ACC112 (cell line): ENCODE measurements around the gene SYNDIG1.

Source experiments
- H2AFZ ChIP-seq: fragments of 200-600 bp; sonication (generic); one replicate; pipeline ENCODE4 v1.6.0; 2017; ENCODE audit warnings: antibody characterized with exemption, low read length; ENCODE audit not compliant: unreplicated experiment
- H3K27ac ChIP-seq: fragments of 200-600 bp; sonication (generic); 2 replicates; pipeline ENCODE4 v1.5.1; 2014; ENCODE audit warnings: low read depth, mild to moderate bottlenecking, antibody characterized with exemption, low read length, moderate library complexity
- H3K27me3 ChIP-seq: fragments of 200-600 bp; sonication (generic); 2 replicates; pipeline ENCODE4 v1.6.1; 2014; ENCODE audit warnings: mild to moderate bottlenecking, antibody characterized with exemption, low read length, moderate library complexity, mixed read lengths; ENCODE audit not compliant: insufficient read depth
- H3K36me3 ChIP-seq: fragments of 200-600 bp; sonication (generic); 2 replicates; pipeline ENCODE4 v1.6.1; 2016; ENCODE audit warnings: mild to moderate bottlenecking, antibody characterized with exemption, low read length, moderate library complexity, mixed read lengths; ENCODE audit not compliant: insufficient read depth
- H3K4me1 ChIP-seq: fragments of 200-600 bp; sonication (generic); one replicate; pipeline ENCODE4 v1.6.1; 2016; ENCODE audit warnings: low read length, mixed read lengths; ENCODE audit not compliant: insufficient read depth, unreplicated experiment, control insufficient read depth
- H3K4me3 ChIP-seq: fragments of 200-600 bp; sonication (generic); 2 replicates; pipeline ENCODE4 v1.5.1; 2014; ENCODE audit warnings: mild to moderate bottlenecking, low read depth, low read length
- H3K79me2 ChIP-seq: fragments of 200-600 bp; sonication (generic); one replicate; pipeline ENCODE4 v1.6.0; 2016; ENCODE audit warnings: low read length; ENCODE audit not compliant: control insufficient read depth, unreplicated experiment, insufficient read depth

Gene SYNDIG1

DNA sequence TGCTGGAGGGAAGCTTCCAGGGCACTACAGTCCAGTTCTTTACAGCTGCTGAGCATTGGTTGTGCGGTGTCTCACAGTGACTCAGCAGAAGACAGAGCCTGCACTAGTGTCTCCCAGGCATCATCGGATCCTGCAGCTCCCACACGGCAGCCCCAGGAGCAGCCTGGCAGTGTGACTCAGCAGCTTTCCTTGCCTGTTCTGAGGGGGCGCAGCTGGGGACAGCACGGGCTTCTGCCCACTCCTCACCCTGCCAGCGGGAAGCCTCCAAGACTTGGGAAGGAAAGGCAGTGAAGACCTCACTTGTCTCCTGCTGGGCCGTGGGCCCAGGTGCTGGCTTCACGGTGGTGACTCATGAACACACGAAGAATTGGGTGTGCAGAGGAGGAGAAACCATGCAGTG, 165.4 kb downstream of the SYNDIG1 start:
- Histone ChIP-seq H3K79me2 (no peaks in the 10 kb centered on the region), H3K4me3 (no peak overlapping the region), H3K4me1 (peaks cover 12% of the 10 kb centered on the region), H2AFZ (peak overlapping the region; percentile 75), H3K27me3 (no peaks in the 10 kb centered on the region), H3K36me3 (no peaks in the 10 kb centered on the region), H3K27ac (peak overlapping the region; percentile 48)

DNA sequence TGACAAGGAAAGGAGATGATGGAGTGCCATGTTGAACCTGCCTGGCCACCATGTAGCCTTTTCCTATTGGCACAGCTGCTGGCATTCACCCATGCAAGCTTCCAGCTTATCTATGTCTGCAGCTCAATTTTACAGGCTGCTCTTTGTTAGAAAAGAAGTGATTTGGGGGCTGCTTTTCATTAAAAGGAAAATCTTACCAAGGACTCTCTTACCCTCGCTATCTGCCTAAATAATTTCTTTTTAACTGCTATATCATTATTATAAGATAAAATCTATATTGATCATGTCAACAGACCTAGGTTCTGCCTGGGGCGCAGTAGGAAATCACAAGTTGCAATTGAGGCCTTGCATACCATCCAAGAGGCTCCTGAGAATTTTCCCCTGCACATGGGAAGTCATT, 167.2 kb downstream of the SYNDIG1 start:
- Histone ChIP-seq H3K4me3 (no peak overlapping the region), H3K4me1 (peaks cover 12% of the 10 kb centered on the region), H3K79me2 (no peaks in the 10 kb centered on the region), H3K36me3 (no peaks in the 10 kb centered on the region), H2AFZ (no peak overlapping the region), H3K27ac (no peak overlapping the region), H3K27me3 (no peaks in the 10 kb centered on the region)

DNA sequence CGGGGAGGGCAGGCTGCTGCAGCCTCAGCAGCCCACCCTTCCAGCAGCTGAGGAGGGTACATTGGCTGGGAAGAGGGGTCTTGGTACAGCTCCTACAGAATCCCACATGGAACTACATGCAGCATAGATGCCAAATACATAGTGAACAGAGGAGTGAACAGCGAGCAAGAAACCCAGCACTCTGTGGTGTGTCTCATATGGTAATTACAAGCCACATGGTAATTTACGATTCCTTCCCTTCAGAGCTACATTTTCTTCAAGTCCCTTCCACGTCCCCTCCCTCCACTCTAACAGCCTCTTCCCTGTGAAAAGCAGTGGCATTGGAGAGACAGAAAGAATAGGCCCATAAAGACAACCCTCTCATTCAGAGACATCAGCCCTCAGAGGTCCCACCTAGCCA, 167.7 kb downstream of the SYNDIG1 start:
- Histone ChIP-seq H2AFZ (no peak overlapping the region), H3K27me3 (no peaks in the 10 kb centered on the region), H3K4me3 (no peak overlapping the region), H3K79me2 (no peaks in the 10 kb centered on the region), H3K4me1 (peaks cover 12% of the 10 kb centered on the region), H3K36me3 (no peaks in the 10 kb centered on the region), H3K27ac (no peak overlapping the region)

DNA sequence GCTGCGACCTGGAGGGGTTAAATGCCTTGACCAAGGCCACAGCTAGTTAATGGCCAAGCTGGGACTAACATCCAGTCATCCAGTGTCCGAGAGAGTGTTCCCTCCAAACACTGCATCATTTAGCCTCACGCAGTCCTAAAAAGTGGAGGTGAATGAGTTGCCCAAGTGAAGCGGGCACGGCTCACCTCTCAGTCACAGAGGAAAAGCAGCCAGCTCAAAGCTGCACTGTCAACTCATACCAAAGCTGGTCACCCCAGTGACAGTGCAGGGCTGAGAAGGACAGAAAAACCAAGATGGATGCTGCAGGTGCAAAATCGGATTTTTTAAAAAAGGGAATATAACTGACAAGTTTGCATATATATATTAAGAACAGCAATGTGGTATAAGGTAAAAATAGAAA, 168.5 kb downstream of the SYNDIG1 start:
- Histone ChIP-seq H3K4me1 (peaks cover 12% of the 10 kb centered on the region), H2AFZ (no peak overlapping the region), H3K27me3 (no peaks in the 10 kb centered on the region), H3K27ac (no peak overlapping the region), H3K79me2 (no peaks in the 10 kb centered on the region), H3K4me3 (no peak overlapping the region), H3K36me3 (no peaks in the 10 kb centered on the region)

DNA sequence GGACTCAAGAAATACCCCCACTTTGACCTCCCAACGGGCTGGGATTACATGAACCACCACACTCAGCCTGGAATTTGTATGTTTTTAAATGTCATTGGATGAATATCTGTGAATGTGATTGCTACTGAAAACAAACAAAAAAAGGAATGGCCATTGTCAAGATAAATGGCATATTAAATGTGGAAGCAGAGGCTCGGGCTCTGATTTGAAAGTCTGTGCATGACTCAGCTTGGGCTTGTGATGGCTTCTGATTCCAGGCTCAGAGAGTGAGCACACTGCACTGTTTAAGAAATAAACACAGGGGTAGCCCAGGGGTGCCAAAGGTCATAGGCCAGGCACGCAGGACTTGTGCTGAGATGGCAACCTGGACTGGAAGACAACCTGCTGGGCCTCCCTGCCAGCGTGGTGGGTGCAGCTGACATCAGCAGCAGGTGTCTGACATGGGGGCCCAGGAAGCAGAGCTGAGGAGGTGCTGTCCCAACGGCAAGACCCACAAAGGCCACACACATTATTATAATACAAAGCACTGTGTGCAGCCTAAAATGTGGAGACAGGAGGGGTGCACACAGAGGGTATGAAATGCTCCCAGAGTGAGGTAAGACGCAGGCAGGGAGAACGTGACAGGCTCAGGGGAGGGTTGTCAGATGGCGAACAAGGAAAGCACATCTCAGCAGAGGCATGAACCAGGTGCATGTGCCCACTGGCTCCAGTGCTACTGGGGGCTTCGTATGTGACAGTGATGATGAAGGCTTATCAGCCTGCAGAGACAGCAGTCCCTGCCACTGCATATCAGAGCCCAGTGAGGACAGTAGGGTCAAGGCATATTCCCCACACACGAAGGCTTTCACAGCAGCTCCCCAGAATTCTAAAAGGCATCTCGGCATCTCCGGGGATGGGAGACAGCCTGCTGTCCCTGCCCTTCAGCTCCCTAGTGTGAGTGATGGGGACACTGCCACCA, 169.4 kb downstream of the SYNDIG1 start:
- no peak overlapping the region for H3K4me3 ChIP-seq
- no peak overlapping the region for H3K27ac ChIP-seq
- no peaks in the 10 kb centered on the region for H3K36me3 ChIP-seq
- no peaks in the 10 kb centered on the region for H3K27me3 ChIP-seq
- H3K4me1 ChIP-seq: peaks cover 12% of the 10 kb centered on the region
- no peaks in the 10 kb centered on the region for H3K79me2 ChIP-seq
- no peak overlapping the region for H2AFZ ChIP-seq

DNA sequence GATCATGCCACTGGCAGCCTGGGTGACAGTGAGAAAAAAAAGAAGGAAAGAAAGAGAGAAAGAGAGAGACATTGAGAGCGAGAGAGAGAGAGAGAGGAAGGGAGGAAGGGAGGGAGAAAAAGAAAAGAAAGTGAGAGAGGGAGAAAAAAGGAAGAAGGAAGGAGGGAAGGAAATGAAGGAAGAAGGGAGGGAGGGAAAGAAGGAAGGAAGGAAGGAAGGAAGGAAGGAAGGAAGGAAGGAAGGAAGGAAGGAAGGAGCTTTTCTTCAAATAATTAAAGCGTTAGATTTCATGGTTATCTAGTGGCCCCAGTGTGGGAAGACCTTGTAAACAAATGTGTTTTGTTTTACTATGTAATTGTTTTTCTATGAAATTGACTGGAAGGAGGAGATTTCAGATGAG, 170.8 kb downstream of the SYNDIG1 start:
- no peak overlapping the region for H2AFZ ChIP-seq
- H3K36me3 ChIP-seq: no peaks in the 10 kb centered on the region
- no peaks in the 10 kb centered on the region for H3K4me1 ChIP-seq
- no peaks in the 10 kb centered on the region for H3K27me3 ChIP-seq
- H3K27ac ChIP-seq: no peak overlapping the region
- no peaks in the 10 kb centered on the region for H3K79me2 ChIP-seq
- no peak overlapping the region for H3K4me3 ChIP-seq

DNA sequence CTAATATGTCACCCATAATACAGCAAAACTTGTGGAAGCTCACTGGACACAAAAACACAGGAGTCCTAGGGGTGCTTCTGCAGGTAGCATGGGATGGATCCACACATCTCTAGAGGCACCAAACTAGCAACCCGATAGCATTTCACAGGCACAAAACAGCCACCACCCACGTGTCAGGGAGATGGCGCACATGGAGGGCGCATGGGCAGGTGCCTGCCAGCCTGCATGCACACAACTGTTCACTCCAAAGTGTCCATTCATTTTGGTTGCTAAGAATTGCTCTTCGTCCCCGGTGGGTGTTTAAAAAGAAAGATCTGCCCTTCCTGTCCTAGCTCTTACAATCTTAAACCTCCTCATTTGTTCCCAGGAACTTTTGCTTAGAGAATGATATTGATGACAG, 171.3 kb downstream of the SYNDIG1 start:
- Histone ChIP-seq H3K4me3 (no peak overlapping the region), H2AFZ (no peak overlapping the region), H3K27ac (no peak overlapping the region), H3K79me2 (no peaks in the 10 kb centered on the region), H3K4me1 (no peaks in the 10 kb centered on the region), H3K36me3 (no peaks in the 10 kb centered on the region), H3K27me3 (no peaks in the 10 kb centered on the region)

DNA sequence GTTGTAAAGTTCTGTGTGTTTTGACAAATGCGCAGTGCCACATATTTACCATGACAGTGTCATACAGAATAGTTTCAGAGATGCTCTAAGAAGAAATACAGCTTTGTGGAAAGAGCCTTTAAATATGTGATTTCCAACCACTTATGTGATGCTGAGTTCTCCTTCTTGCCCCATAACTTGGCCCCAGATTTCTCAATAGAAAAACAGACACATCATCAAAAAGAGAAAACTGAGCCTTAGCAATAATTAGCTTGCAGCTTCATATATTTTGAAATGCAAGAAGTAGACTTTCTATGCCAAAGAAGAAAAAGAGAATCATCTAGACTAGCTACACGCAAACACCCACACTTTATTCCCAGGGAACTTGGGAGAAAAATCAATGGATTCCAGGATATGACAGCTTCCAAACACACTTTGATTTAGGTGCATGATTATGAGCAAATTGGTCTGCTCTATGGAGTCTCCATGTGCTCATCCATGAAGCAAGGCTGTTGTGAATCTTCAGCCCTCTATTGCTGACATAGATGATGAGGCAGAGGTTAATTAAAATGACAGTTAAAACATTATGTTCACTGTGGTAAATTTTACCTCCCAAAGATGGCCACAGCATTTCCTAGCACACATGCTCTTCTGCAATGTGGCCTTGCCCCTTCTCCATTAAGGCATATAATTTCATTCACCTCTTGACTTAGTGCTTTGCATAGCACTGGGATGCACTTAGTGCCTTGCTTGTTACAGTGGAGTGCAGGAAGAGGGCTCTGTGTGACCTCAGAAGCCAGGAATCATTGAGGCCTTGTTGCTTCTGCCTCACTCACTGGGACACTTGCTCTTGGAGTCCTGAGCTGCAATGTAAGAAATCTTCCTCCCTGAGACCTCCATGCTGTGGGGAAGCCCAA, 174.6 kb downstream of the SYNDIG1 start:
- Histone ChIP-seq H3K79me2 (no peaks in the 10 kb centered on the region), H3K27me3 (no peaks in the 10 kb centered on the region), H3K36me3 (no peaks in the 10 kb centered on the region), H3K4me1 (no peaks in the 10 kb centered on the region), H3K27ac (no peak overlapping the region), H2AFZ (no peak overlapping the region), H3K4me3 (no peak overlapping the region)

DNA sequence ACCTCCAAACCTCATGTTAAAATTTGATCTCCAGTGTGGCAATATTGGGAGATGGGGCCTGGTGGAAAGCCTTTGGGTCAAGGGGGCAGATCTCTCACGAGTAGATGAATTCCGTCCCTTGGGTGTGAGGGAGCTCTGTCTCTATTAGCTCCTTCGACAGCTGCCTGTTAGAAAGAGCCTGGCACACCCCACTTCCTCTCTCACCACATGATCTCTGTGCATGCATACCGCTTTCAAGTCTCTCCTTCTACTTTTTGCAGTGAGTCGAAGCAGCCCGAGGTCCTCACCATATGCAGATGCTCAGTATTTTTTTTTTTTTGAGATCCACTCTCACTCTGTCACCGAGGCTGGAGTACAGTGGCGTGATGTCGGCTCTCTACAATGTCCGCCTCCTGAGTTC, 176.9 kb downstream of the SYNDIG1 start:
- Histone ChIP-seq H3K36me3 (no peaks in the 10 kb centered on the region), H3K4me3 (no peak overlapping the region), H2AFZ (no peak overlapping the region), H3K27me3 (no peaks in the 10 kb centered on the region), H3K4me1 (peaks cover 19% of the 10 kb centered on the region), H3K27ac (no peak overlapping the region), H3K79me2 (no peaks in the 10 kb centered on the region)

DNA sequence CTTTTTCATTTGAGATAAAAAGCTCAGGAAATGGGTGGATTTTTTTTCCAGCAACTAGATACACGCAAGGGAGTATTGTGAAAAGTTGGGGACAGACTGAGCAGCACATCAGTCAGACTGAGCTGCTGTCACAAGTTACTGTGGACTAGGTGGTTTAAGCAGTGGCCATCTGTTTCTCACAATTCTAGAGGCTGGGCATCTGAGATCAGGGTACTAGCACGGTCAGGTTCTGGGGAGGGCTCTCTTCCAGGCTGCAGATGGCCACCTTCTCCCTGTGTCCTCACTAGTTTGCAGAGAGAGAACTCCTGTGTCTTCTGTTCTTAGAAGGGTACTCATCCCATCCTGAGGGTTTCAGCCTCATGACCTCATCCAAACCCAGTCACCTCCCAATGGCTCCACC, 178.3 kb downstream of the SYNDIG1 start:
- Histone ChIP-seq H3K4me3 (no peak overlapping the region), H3K27ac (no peak overlapping the region), H3K36me3 (no peaks in the 10 kb centered on the region), H3K79me2 (no peaks in the 10 kb centered on the region), H3K4me1 (peaks cover 28% of the 10 kb centered on the region), H3K27me3 (no peaks in the 10 kb centered on the region), H2AFZ (no peak overlapping the region)
